Transverse colon (tissue), 4 donors: Measurements from ENCODE around the gene EXTL2. TPM values are rescaled to one million over a fixed set of nuclear protein-coding genes. Genes with fewer than 3 reads are reported as not detected.
"Not testable (repeated sequence)": the region's sequence is repeated elsewhere in the genome, so short reads cannot be mapped to it uniquely, and the experiment has no call there.

Experiments
- DNase-seq: peaks from one replicate; pipeline ENCODE4 v3.0.0-alpha.2; 2019
- H3K27ac ChIP-seq, 4 donors: fragments of 200-600 bp; sonication (generic); 2 replicates each; pipeline ENCODE4 v1.5.1; 2016 to 2018; ENCODE audit warnings: inconsistent platforms in 4 of 4
- H3K27me3 ChIP-seq: fragments of 200-600 bp; sonication (generic); 2 replicates; pipeline ENCODE4 v1.5.1; 2017; ENCODE audit warnings: inconsistent platforms
- H3K36me3 ChIP-seq, 4 donors: fragments of 200-600 bp; sonication (generic); 2 replicates each; pipeline ENCODE4 v1.5.1; 2017 to 2019; ENCODE audit warnings: inconsistent platforms in 4 of 4
- H3K4me1 ChIP-seq, 4 donors: fragments of 200-600 bp; sonication (generic); 2 replicates each; pipeline ENCODE4 v1.5.1; 2017 to 2020; ENCODE audit warnings: inconsistent platforms in 4 of 4
- H3K4me3 ChIP-seq, 4 donors: fragments of 200-600 bp; sonication (generic); 1 replicate in 1 of 4; 2 replicates in 3 of 4; pipeline versions ENCODE4 v1.5.1 to v1.6.1; 2017 to 2019; ENCODE audit warnings: inconsistent platforms in 4 of 4
- H3K9me3 ChIP-seq, 2 donors: fragments of 200-600 bp; sonication (generic); 2 replicates each; pipeline ENCODE4 v1.5.1; 2017 to 2019; ENCODE audit warnings: inconsistent platforms in 2 of 2
- CTCF ChIP-seq, 5 experiments: fragments of 200-600 bp in 3 of 5; fragments of 450-650 bp in 2 of 5; sonication (generic) in 3 of 5; IDR thresholded peaks; 1 replicate in 2 of 5; 2 replicates in 3 of 5; pipeline ENCODE4 v1.5.1; 2016 to 2017; ENCODE audit warnings: antibody characterized with exemption in 5 of 5, inconsistent platforms in 3 of 5, mild to moderate bottlenecking in 2 of 5, moderate library complexity in 1 of 5
- EP300 ChIP-seq: sonication (generic); formaldehyde crosslinking; IDR thresholded peaks from one replicate; pipeline ENCODE4 v1.6.1; 2017; ENCODE audit warnings: antibody characterized with exemption, low read depth
- POLR2A ChIP-seq: fragments of 450-650 bp; IDR thresholded peaks from one replicate; pipeline ENCODE4 v1.6.1; 2016; ENCODE audit warnings: antibody characterized with exemption, mild to moderate bottlenecking, moderate library complexity
- POLR2AphosphoS5 ChIP-seq, 3 donors: sonication (generic); formaldehyde crosslinking; IDR thresholded peaks; one replicate each; pipeline ENCODE4 v1.6.1; 2016; ENCODE audit warnings: antibody characterized with exemption in 3 of 3
- WGBS, 2 donors: methylation state at CpG; one replicate each; pipeline ENCODE4 v1.1.5; 2018; ENCODE audit warnings: low coverage in 1 of 2; 5-methylcytosine and 5-hydroxymethylcytosine counted together
- in situ Hi-C, 4 donors: fragments of 200-750 bp; cut with MboI; loops; one replicate each; pipeline versions ENCODE4 v1.15.0 to v1.15.1; 2017; ENCODE audit warnings: low sequenced_read_pairs in 3 of 4, low pct_ligation_motif_present in 1 of 4, low pct_unique_long_range_greater_than_20kb in 1 of 4
- intact Hi-C: fragments of 100-400 bp; cut with DNase I; formaldehyde crosslinking; loops from one replicate; pipeline ENCODE4 v1.15.1; 2023; ENCODE audit warnings: low total_unique reads
- total RNA-seq, 4 donors: library from RNA; depleted of rRNA; stranded (reverse); fragments of >200 nt; gene quantifications; one replicate each; pipeline ENCODE4 v1.1.0, GENCODE V29; 2016

EXTL2 gene
- total RNA-seq, 4 donors from 2014 or later = 0.37 to 11.1 (median 5.4) TPM

DNA sequence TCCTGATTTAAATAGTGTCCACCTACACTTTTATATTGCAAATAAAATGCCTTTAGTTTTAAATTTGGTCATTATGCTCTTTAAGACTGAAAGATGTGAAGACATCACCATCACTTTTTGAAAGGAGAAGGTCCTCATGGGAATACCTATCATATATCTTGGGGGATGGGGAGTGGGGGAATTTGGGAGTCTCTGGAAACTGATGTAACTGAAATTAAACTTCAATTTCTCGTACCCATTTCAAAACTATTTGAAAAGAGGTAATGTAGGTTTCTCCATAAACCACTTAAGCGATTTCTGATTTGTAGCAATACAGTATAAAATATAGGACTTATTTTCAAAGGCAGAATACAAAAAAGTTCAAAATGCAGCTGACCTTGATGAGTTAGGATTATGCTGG, 924 bp downstream of the EXTL2 start:
- H3K4me1 ChIP-seq = peaks cover 0 to 31% (median 20%) of the 10 kb centered on the region in 4 donors
- intact Hi-C loops (no loop called here), in situ Hi-C loops (loop anchor here in 1 of 4 donors (25.0 kb wide), 1 partner anchor 431 kb away; no protein-coding TSS in a partner anchor)
- no peak for DNase-seq
- H3K27me3 ChIP-seq = no peaks in the 10 kb centered on the region
- H3K36me3 ChIP-seq = peaks cover 0 to 4% (median 0%) of the 10 kb centered on the region in 4 donors
- H3K4me3 ChIP-seq = peak overlapping the region in 1 of 4 donors; percentile 78
- peaks cover 3 to 5% of the 10 kb centered on the region in 2 donors for H3K9me3 ChIP-seq
- no peak for TF ChIP-seq POLR2A
- no peak for TF ChIP-seq EP300
- H3K27ac ChIP-seq = no peak overlapping the region
- WGBS, 2 donors = 48 to 58% methylated on average over 2 of the region's 2 CpGs

- Histone ChIP-seq H3K27me3 (no peaks in the 10 kb centered on the region), H3K36me3 (no peaks in the 10 kb centered on the region), H3K27ac (no peak overlapping the region), H3K4me3 (no peak overlapping the region), H3K9me3 (peaks cover 3 to 5% of the 10 kb centered on the region in 2 donors), H3K4me1 (peaks cover 0 to 21% (median 19%) of the 10 kb centered on the region in 4 donors)
- DNase-seq = no peak
- WGBS, 2 donors = 90 to 95% methylated on average over 3 of the region's 3 CpGs
- intact Hi-C loops = no loop called here
- in situ Hi-C loops = loop anchor here in 1 of 4 donors (25.0 kb wide), 1 partner anchor 430 kb away; no protein-coding TSS in a partner anchor
- no peak for TF ChIP-seq EP300
- no peak for TF ChIP-seq POLR2A
- TF ChIP-seq POLR2AphosphoS5 (IDR thresholded peaks at IDR 0.05) = no peak
- TF ChIP-seq CTCF (IDR thresholded peaks at IDR 0.05) = no peak
Measured at GRCh38 chr1:100892554-100892953, 2.1 kb downstream of the EXTL2 start.

GRCh38 chr1:100891380-100891779, 3.3 kb downstream of the EXTL2 start:
- Histone ChIP-seq H3K27ac (no peak overlapping the region), H3K36me3 (no peaks in the 10 kb centered on the region), H3K9me3 (peaks cover 3 to 5% of the 10 kb centered on the region in 2 donors), H3K4me1 (peaks cover 0 to 11% (median 9%) of the 10 kb centered on the region in 4 donors), H3K4me3 (no peak overlapping the region), H3K27me3 (no peaks in the 10 kb centered on the region)
- intact Hi-C loops (no loop called here), in situ Hi-C loops (loop anchor here in 1 of 4 donors (25.0 kb wide), 1 partner anchor 429 kb away; no protein-coding TSS in a partner anchor)
- TF ChIP-seq POLR2A (no peak), POLR2AphosphoS5 (IDR thresholded peaks at IDR 0.05) (no peak), CTCF (IDR thresholded peaks at IDR 0.05) (no peak), EP300 (no peak)
- DNase-seq = no peak
- WGBS, 2 donors = 75 to 97% methylated on average over 1 of the region's 1 CpG

DNA sequence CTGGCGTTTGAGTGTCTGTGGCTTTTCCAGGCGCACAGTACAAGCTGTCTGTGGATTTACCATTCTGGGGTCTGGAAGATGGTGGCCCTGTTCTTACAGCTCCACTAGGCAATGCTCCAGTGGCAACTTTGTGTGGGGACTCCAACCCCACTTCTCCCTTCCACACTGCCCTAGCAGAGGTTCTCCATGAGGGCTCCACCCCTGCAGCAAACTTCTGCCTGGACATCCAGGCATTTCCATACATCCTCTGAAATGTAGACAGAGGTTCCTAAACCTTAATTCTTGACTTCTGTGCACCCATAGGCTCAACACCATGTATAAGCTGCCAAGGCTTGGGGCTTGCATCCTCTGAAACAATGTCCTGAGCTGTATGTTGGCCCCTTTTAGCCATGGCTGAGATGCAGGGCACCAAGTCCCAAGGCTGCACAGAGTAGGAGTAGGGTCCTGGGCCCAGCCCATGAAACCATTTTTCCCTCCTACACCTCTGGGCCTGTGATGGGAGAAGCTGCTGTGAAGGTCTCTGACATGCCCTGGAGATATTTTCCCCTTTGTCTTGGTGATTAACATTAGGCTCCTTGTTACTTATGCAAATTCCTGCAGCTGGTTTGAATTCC, 4.7 kb downstream of the EXTL2 start:
- H3K9me3 ChIP-seq, H3K4me3 ChIP-seq, H3K27ac ChIP-seq, intact Hi-C loops, DNase-seq, H3K36me3 ChIP-seq, H3K27me3 ChIP-seq: not testable (repeated sequence)
- 100% methylated on average over 2 of the region's 2 CpGs; no CpG with 5 or more reads in 1 of the 2 donors for WGBS, 2 donors
- in situ Hi-C loops = loop anchor here in 1 of 4 donors (25.0 kb wide), 1 partner anchor 428 kb away; no protein-coding TSS in a partner anchor
- H3K4me1 ChIP-seq = peaks cover 0 to 11% (median 9%) of the 10 kb centered on the region in 4 donors

DNA sequence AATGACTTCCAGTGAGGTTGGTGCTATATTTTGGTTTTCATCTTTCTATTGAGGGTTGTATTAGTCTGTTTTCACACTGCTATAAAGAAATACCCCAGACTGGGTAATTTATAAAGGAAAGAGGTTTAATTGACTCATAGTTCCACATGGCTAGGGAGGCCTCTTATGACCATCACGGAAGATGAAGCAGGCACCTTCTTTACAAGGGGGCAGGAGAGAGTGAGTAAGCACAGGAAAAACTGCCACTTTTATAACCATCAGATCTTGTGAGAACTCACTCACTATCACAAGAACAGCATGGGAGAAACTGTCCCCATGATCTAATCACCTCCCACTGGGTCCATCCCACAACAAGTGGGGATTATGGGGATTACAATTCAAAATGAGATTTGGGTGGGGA, 5.6 kb downstream of the EXTL2 start:
- in situ Hi-C loops = loop anchor here in 1 of 4 donors (25.0 kb wide), 1 partner anchor 427 kb away; no protein-coding TSS in a partner anchor
- H3K9me3 ChIP-seq, H3K36me3 ChIP-seq, DNase-seq, intact Hi-C loops, H3K27me3 ChIP-seq, H3K27ac ChIP-seq, H3K4me3 ChIP-seq, H3K4me1 ChIP-seq: not testable (repeated sequence)
- 71 to 100% methylated on average over 1 of the region's 1 CpG for WGBS, 2 donors
